Middle frontal gyrus (tissue), 1 donor: ENCODE data around the gene CNTF.
"Not testable (repeated sequence)": the region's sequence is repeated elsewhere in the genome, so short reads cannot be mapped to it uniquely, and the experiment has no call there.

Source experiments
- DNase-seq: peaks from one replicate; pipeline ENCODE4 v3.0.0-alpha.2; 2015; ENCODE audit warnings: low spot score; ENCODE audit errors: extremely low spot score

The CNTF gene

GRCh38 chr11:58622344-58622743 is at the start of gene CNTF:
TSS of gene CNTF (plus strand) at chr11:58622665. CDS start at chr11:58622753, 88 bp downstream.
- DNase-seq, result no peak

GRCh38 chr11:58572906-58573305 is 49.6 kb upstream of the CNTF start:
- not testable (repeated sequence) for DNase-seq

- DNase-seq, result no peak
These were observed 48.9 kb upstream of the CNTF start for GRCh38 chr11:58573451-58574104.

GRCh38 chr11:58574881-58575280 is 47.6 kb upstream of the CNTF start:
- DNase-seq, result no peak

GRCh38 chr11:58575377-58576020 is 47.0 kb upstream of the CNTF start, which contains the start of gene LPXN:
TSS of gene LPXN (minus strand) at chr11:58575856. CDS start at chr11:58575772, 84 bp downstream.
- no peak for DNase-seq

GRCh38 chr11:58576887-58577471 is 45.5 kb upstream of the CNTF start:
- DNase-seq, result no peak

GRCh38 chr11:58577555-58578135 is 44.8 kb upstream of the CNTF start:
- DNase-seq, result no peak

GRCh38 chr11:58578136-58578634 is 44.3 kb upstream of the CNTF start:
- peak; percentile 92 for DNase-seq

- DNase-seq, result peak; percentile 95
These were observed 43.8 kb upstream of the CNTF start, which contains the start of gene ZFP91 for GRCh38 chr11:58578635-58579191. TSS of gene ZFP91 (plus strand) at chr11:58579063. CDS start at chr11:58579282, 219 bp downstream.

GRCh38 chr11:58579192-58580129 is 43.0 kb upstream of the CNTF start:
- peak; percentile 75 for DNase-seq

- no peak for DNase-seq
These were observed 42.2 kb upstream of the CNTF start for GRCh38 chr11:58580311-58580710.

- no peak for DNase-seq
These were observed 40.0 kb upstream of the CNTF start for GRCh38 chr11:58582437-58582836.

- no peak for DNase-seq
These were observed 35.5 kb upstream of the CNTF start for GRCh38 chr11:58586998-58587397.

- no peak for DNase-seq
These were observed 30.8 kb upstream of the CNTF start for GRCh38 chr11:58591659-58592058.

- DNase-seq, result no peak
These were observed 29.5 kb upstream of the CNTF start for GRCh38 chr11:58592760-58593472.

GRCh38 chr11:58594826-58595225 is 27.6 kb upstream of the CNTF start:
- DNase-seq, result no peak

- DNase-seq, result no peak
These were observed 25.8 kb upstream of the CNTF start for GRCh38 chr11:58596621-58597020.

- no peak for DNase-seq
These were observed 24.9 kb upstream of the CNTF start for GRCh38 chr11:58597486-58598144.

- no peak for DNase-seq
These were observed 22.0 kb upstream of the CNTF start for GRCh38 chr11:58600510-58600909.
